Motor neuron (in vitro differentiated cells): ENCODE results near the gene CLDN10. TPM values are rescaled to one million over a fixed set of nuclear protein-coding genes. Genes with fewer than 3 reads are reported as not detected.
A peak's percentile ranks its signal among the peaks of the same experiment; 100 is the strongest.

Source experiments
- ATAC-seq, 8 experiments: fragments of 200-7000 bp; cut with Tn5 transposase; replicated peaks in 6 of 8; 2 replicates each; pipeline ENCODE4 v1.8.0; 2021; ENCODE audit warnings: mild to moderate bottlenecking in 8 of 8, moderate library complexity in 8 of 8
- H3K27ac ChIP-seq, 2 donors: fragments of 250-450 bp; sonication (Bioruptor Pico); 2 replicates each; pipeline ENCODE4 v1.9.0; 2021; ENCODE audit warnings: antibody characterized with exemption in 2 of 2, mild to moderate bottlenecking in 2 of 2, moderate library complexity in 1 of 2
- H3K4me1 ChIP-seq, 2 donors: fragments of 250-450 bp; sonication (Bioruptor Pico); replicated peaks in 1 of 2; 2 replicates each; pipeline ENCODE4 v1.6.1; 2021; ENCODE audit warnings: antibody characterized with exemption in 2 of 2, mild to moderate bottlenecking in 2 of 2, moderate library complexity in 1 of 2
- H3K4me3 ChIP-seq, 5 donors: fragments of 250-450 bp; sonication (Bioruptor Pico); 2 replicates each; pipeline ENCODE4 v1.9.0; 2021; ENCODE audit warnings: antibody characterized with exemption in 5 of 5, mild to moderate bottlenecking in 5 of 5, moderate library complexity in 4 of 5
- WGBS, 10 experiments: fragments of 450-650 bp; shearing (Covaris generic); methylation state at CpG; one replicate each; pipeline ENCODE4 v1.0.0; 2022; 5-methylcytosine and 5-hydroxymethylcytosine counted together
- in situ Hi-C, 9 experiments: fragments of 400-800 bp; cut with MboI; loops; one replicate each; pipeline ENCODE4 v1.15.0; 2021; ENCODE audit warnings: low sequenced_read_pairs in 9 of 9, low pct_unique_long_range_greater_than_20kb in 2 of 9; ENCODE audit not compliant: unreplicated experiment in 9 of 9
- total RNA-seq, 8 experiments: library from RNA; unstranded; fragments of 300-600 nt; gene quantifications; 2 replicates each; pipeline versions ENCODE4 v1.2.3 to v1.2.4, GENCODE V29; 2022

CLDN10 gene
- total RNA-seq, 8 experiments from 2014 or later = 0.58 to 8.9 (median 1.7) TPM; not detected in 2

GRCh38 chr13:95571941-95572340, 19.4 kb downstream of the CLDN10 start:
- Histone ChIP-seq H3K27ac (no peak overlapping the region), H3K4me1 (peaks cover 7 to 9% of the 10 kb centered on the region in 2 donors), H3K4me3 (no peak overlapping the region)
- no peak for ATAC-seq
- 25 to 100% (median 80%) methylated on average over 1 to 6 of the region's 6 CpGs for WGBS, 10 experiments
- in situ Hi-C loops = loop anchor here in 1 of 9 experiments (25.0 kb wide), 1 partner anchor 265 kb away; no protein-coding TSS in a partner anchor

- 40 to 100% (median 92%) methylated on average over 1 to 4 of the region's 4 CpGs; no CpG with 5 or more reads in 1 of the 10 experiments for WGBS, 10 experiments
- H3K4me1 ChIP-seq = peaks cover 7 to 9% of the 10 kb centered on the region in 2 donors
- ATAC-seq = no peak
- in situ Hi-C loops = loop anchor here in 1 of 9 experiments (25.0 kb wide), 1 partner anchor 264 kb away; no protein-coding TSS in a partner anchor
- no peak overlapping the region for H3K4me3 ChIP-seq
- H3K27ac ChIP-seq = no peak overlapping the region
These were observed 20.7 kb downstream of the CLDN10 start for GRCh38 chr13:95573221-95573620.

GRCh38 chr13:95579303-95579702, 26.8 kb downstream of the CLDN10 start:
- no peak for ATAC-seq
- in situ Hi-C loops = no loop called here
- peaks cover 0 to 7% of the 10 kb centered on the region in 2 donors for H3K4me1 ChIP-seq
- H3K27ac ChIP-seq = no peak overlapping the region
- WGBS, 10 experiments = 80 to 100% (median 95%) methylated on average over 1 to 3 of the region's 3 CpGs
- no peak overlapping the region for H3K4me3 ChIP-seq

GRCh38 chr13:95585867-95586266, 33.3 kb downstream of the CLDN10 start:
- WGBS, 10 experiments = 91 to 100% (median 97%) methylated on average over 2 to 4 of the region's 4 CpGs; no CpG with 5 or more reads in 1 of the 10 experiments
- Histone ChIP-seq H3K27ac (no peak overlapping the region), H3K4me1 (no peaks in the 10 kb centered on the region), H3K4me3 (no peak overlapping the region)
- in situ Hi-C loops = no loop called here
- ATAC-seq = no peak

- Histone ChIP-seq H3K27ac (no peak overlapping the region), H3K4me1 (no peaks in the 10 kb centered on the region), H3K4me3 (no peak overlapping the region)
- no peak for ATAC-seq
- WGBS, 10 experiments = 80 to 100% (median 100%) methylated on average over 1 to 3 of the region's 3 CpGs
- in situ Hi-C loops = no loop called here
These were observed 35.6 kb downstream of the CLDN10 start for GRCh38 chr13:95588134-95588533.

GRCh38 chr13:95588721-95589120, 36.2 kb downstream of the CLDN10 start:
- Histone ChIP-seq H3K4me1 (no peaks in the 10 kb centered on the region), H3K27ac (no peak overlapping the region), H3K4me3 (no peak overlapping the region)
- WGBS, 10 experiments = 92 to 100% (median 100%) methylated on average over 1 to 2 of the region's 2 CpGs
- no peak for ATAC-seq
- in situ Hi-C loops = no loop called here

- Histone ChIP-seq H3K4me3 (no peak overlapping the region), H3K27ac (no peak overlapping the region), H3K4me1 (no peaks in the 10 kb centered on the region)
- in situ Hi-C loops = no loop called here
- WGBS, 10 experiments = 45 to 100% (median 80%) methylated on average over 1 of the region's 1 CpG; no CpG with 5 or more reads in 1 of the 10 experiments
- ATAC-seq = no peak
These were observed 40.9 kb downstream of the CLDN10 start for GRCh38 chr13:95593462-95593861.

- ATAC-seq = no peak
- 71 to 100% (median 80%) methylated on average over 1 of the region's 1 CpG; no CpG with 5 or more reads in 5 of the 10 experiments for WGBS, 10 experiments
These were observed 44.2 kb downstream of the CLDN10 start for GRCh38 chr13:95596701-95597100.

DNA sequence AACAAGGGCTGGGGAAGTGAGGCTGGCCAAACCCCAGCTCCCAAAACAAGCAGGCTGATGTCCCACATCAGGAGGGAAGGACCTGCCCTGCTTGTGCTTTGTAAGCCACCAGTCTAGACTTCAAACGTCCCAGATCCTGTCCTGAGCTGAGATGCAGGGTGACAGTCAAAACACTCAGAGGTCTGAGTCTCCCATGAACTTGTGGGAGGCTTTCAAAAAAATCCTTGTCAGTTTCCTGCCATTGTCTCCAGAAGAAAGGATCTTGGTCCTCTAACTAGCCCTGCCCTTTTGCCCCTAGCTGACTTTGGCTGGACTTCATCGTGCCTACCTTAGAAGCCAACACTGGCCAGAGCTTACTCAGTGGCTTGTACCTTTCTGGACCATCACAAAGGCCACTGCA, 48.7 kb downstream of the CLDN10 start:
- ATAC-seq = no peak
- Histone ChIP-seq H3K4me3 (no peak overlapping the region), H3K4me1 (no peaks in the 10 kb centered on the region), H3K27ac (no peak overlapping the region)
- 58 to 100% (median 83%) methylated on average over 1 to 2 of the region's 2 CpGs; no CpG with 5 or more reads in 4 of the 10 experiments for WGBS, 10 experiments
- in situ Hi-C loops = no loop called here

More at GRCh38 chr13:95596701-95597100, 44.2 kb downstream of the CLDN10 start:
- H3K27ac ChIP-seq = no peak overlapping the region
- in situ Hi-C loops = no loop called here
- no peak overlapping the region for H3K4me3 ChIP-seq
- H3K4me1 ChIP-seq = no peaks in the 10 kb centered on the region

- 90 to 100% (median 97%) methylated on average over 1 to 6 of the region's 6 CpGs; no CpG with 5 or more reads in 6 of the 10 experiments for WGBS, 10 experiments
These were observed 49.4 kb downstream of the CLDN10 start for GRCh38 chr13:95601906-95602305.

GRCh38 chr13:95603887-95604555, 51.5 kb downstream of the CLDN10 start:
- no peak overlapping the region for H3K4me3 ChIP-seq
- no peaks in the 10 kb centered on the region for H3K4me1 ChIP-seq
- 60 to 100% (median 90%) methylated on average over 1 to 3 of the region's 12 CpGs; no CpG with 5 or more reads in 4 of the 10 experiments for WGBS, 10 experiments
- ATAC-seq = peak in 1 of 8 experiments; percentile 22
- in situ Hi-C loops = no loop called here
- no peak overlapping the region for H3K27ac ChIP-seq

More at GRCh38 chr13:95601906-95602305, 49.4 kb downstream of the CLDN10 start:
- no peaks in the 10 kb centered on the region for H3K4me1 ChIP-seq
- ATAC-seq = no peak
- in situ Hi-C loops = no loop called here
- H3K27ac ChIP-seq = no peak overlapping the region
- no peak overlapping the region for H3K4me3 ChIP-seq

DNA sequence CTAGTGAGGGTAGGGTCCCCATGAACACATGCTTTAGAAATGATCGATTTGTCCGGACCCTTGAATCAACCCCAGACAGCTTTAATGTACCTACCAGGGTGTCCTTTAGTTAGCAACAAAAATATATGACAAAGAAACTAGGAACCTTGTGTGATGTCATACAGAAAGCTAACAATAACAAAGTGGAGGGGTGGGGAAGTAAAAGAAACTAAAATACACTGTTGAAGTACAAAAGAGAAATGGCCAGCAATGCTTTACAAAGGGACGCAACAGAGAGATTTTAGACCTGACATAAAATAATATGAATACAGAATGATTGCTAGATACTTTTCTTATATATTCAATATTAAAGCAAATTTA, 52.0 kb downstream of the CLDN10 start:
- H3K4me3 ChIP-seq = no peak overlapping the region
- H3K27ac ChIP-seq = no peak overlapping the region
- H3K4me1 ChIP-seq = no peaks in the 10 kb centered on the region
- WGBS, 10 experiments = 86 to 100% (median 98%) methylated on average over 1 to 3 of the region's 3 CpGs; no CpG with 5 or more reads in 2 of the 10 experiments
- in situ Hi-C loops = no loop called here
- ATAC-seq = no peak

DNA sequence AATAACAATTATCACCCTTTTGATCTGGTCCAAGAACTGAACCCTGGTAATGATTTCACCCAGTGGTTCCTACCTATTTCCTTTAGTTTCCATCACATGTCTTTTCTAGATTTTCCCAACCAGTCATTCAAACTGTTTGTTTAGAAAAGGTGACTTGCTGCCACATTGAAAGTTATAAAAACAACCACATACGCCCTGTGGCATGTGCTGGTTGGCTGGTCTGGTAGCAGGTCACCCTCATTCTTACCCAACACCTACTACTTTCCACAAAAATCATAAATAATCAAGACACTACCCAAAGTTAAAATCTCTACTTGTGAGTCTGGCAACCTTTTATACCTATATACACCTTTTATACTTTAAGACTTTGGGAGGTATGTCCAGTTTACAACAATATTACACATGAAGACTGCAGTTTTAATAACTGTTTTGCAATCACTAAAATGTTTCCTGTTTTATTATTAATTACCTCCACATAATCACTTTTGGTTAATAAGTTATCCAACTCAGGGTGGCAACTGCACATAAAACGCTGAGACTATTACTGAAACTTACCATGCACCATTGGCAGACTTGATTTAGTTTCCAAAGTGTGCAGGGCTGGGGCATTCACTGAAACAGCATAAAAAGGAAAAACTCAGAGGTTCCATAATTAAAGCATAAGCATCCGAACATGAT, 53.1 kb downstream of the CLDN10 start:
- no peak for ATAC-seq
- Histone ChIP-seq H3K4me3 (no peak overlapping the region), H3K4me1 (no peaks in the 10 kb centered on the region), H3K27ac (no peak overlapping the region)
- in situ Hi-C loops = no loop called here
- WGBS, 10 experiments = 42 to 100% (median 95%) methylated on average over 1 to 3 of the region's 3 CpGs; no CpG with 5 or more reads in 1 of the 10 experiments
